Measurements from ENCODE around the gene PRKCB. TPM values are rescaled to one million over a fixed set of nuclear protein-coding genes. Genes with fewer than 3 reads are reported as not detected.

PRKCB gene
- total and polyA plus RNA-seq, 2 experiments from 2014 or later: 3.7 to 16.4 TPM

GRCh38 chr16:23949630-23950290, 114.0 kb downstream of the PRKCB start (continued):
- TF ChIP-seq ZNF462 (CRISPR knock-in tag; IDR thresholded peaks at IDR 0.05): no peak
- TF ChIP-seq JUNB (IDR thresholded peaks at IDR 0.05; ENCODE audit: unreplicated experiment): no peak
- TF ChIP-seq EZH2phosphoT487 (IDR thresholded peaks at IDR 0.05; ENCODE audit: unreplicated experiment): no peak
- no peak for TF ChIP-seq NANOG (IDR thresholded peaks at IDR 0.05; ENCODE audit: borderline replicate concordance)

- no peak overlapping the region for H3K27ac ChIP-seq (ENCODE audit: low read depth)
- peaks cover 6% of the 10 kb centered on the region for H3K27me3 Mint-ChIP-seq (ENCODE audit: insufficient read depth, low read depth, poor library complexity)
- TF ChIP-seq POLR2AphosphoS5 (IDR thresholded peaks at IDR 0.05; ENCODE audit: low read depth): no peak
- no peak for TF ChIP-seq STAT1 (IDR thresholded peaks at IDR 0.05; ENCODE audit: unreplicated experiment)
- TF ChIP-seq ZNF462 (CRISPR knock-in tag; IDR thresholded peaks at IDR 0.05): no peak
- TF ChIP-seq JUNB (IDR thresholded peaks at IDR 0.05; ENCODE audit: unreplicated experiment): no peak
- TF ChIP-seq NANOG (IDR thresholded peaks at IDR 0.05; ENCODE audit: borderline replicate concordance): no peak
- TF ChIP-seq EZH2 (IDR thresholded peaks at IDR 0.05; ENCODE audit: low read depth, unreplicated experiment): no peak
- TF ChIP-seq ZNF331 (CRISPR knock-in tag; IDR thresholded peaks at IDR 0.05; ENCODE audit: low read depth): no peak
Measured at GRCh38 chr16:23950291-23950894, 114.6 kb downstream of the PRKCB start.

More at GRCh38 chr16:23950291-23950894, 114.6 kb downstream of the PRKCB start:
- no peaks in the 10 kb centered on the region for H3K9me2 ChIP-seq (ENCODE audit: insufficient read depth)
- ATAC-seq: no peak
- no peaks in the 10 kb centered on the region for H3K36me3 ChIP-seq (ENCODE audit: insufficient read depth)
- H3K4me2 ChIP-seq: no peak overlapping the region
- Mint-ChIP-seq H3K4me1 (peaks cover 31% of the 10 kb centered on the region), H3K4me3 (no peak overlapping the region), H3K9me3 (no peaks in the 10 kb centered on the region), H3K36me3 (ENCODE audit: low read depth) (no peaks in the 10 kb centered on the region), H3K27ac (no peak overlapping the region)
- H3K4me3 ChIP-seq: no peak overlapping the region
- no peaks in the 10 kb centered on the region; the same call in 1 of the 2 replicates for H4K20me1 ChIP-seq (replicated peaks; ENCODE audit: insufficient read depth)
- DNase-seq (ENCODE audit: low spot score): no peak
- H3K4me1 ChIP-seq (ENCODE audit: insufficient read depth): peaks cover 19% of the 10 kb centered on the region
- H3K27me3 ChIP-seq (ENCODE audit: insufficient read depth): no peaks in the 10 kb centered on the region
- no peak overlapping the region for H2AFZ ChIP-seq
- no peaks in the 10 kb centered on the region for H3F3A ChIP-seq (replicated peaks; ENCODE audit: low read depth)
- no peaks in the 10 kb centered on the region for H3K79me2 ChIP-seq (replicated peaks; ENCODE audit: insufficient read depth)
